OCI-LY3 (cell line): ENCODE data around the gene KIF25.

Experiments used
- H2AFZ ChIP-seq: fragments of 200-600, 300-600 bp; shearing (Covaris generic); 2 replicates; pipeline ENCODE4 v1.6.0; 2014; ENCODE audit warnings: antibody characterized with exemption, low read depth, low read length
- H3K27ac ChIP-seq: fragments of 200-600, 300-600 bp; sonication (generic); 2 replicates; pipeline ENCODE4 v1.5.1; 2014; ENCODE audit warnings: mild to moderate bottlenecking, low read length, moderate library complexity, mixed read lengths
- H3K27me3 ChIP-seq: fragments of 200-600, 300-600 bp; sonication (generic); 2 replicates; pipeline ENCODE4 v1.6.1; 2014; ENCODE audit warnings: low read depth, low read length, mixed read lengths
- H3K36me3 ChIP-seq: fragments of 200-600, 300-600 bp; sonication (generic); replicated peaks from 2 replicates; pipeline ENCODE3; 2014; ENCODE audit warnings: low read depth, low read length, mixed read lengths
- H3K4me1 ChIP-seq: fragments of 300-600, 200-600 bp; sonication (generic); 2 replicates; pipeline ENCODE4 v1.6.1; 2014; ENCODE audit warnings: low read length, mixed read lengths
- H3K4me2 ChIP-seq: fragments of 200-600, 300-600 bp; sonication (generic); 2 replicates; pipeline ENCODE4 v1.6.1; 2014; ENCODE audit warnings: low read length, mixed read lengths
- H3K4me3 ChIP-seq: fragments of 300-600, 200-600 bp; sonication (generic); 2 replicates; pipeline ENCODE4 v1.5.1; 2014; ENCODE audit warnings: antibody characterized with exemption, mild to moderate bottlenecking, low read length, moderate library complexity
- H3K79me2 ChIP-seq: fragments of 300-600, 200-600 bp; shearing (Covaris generic); 2 replicates; pipeline ENCODE4 v1.6.1; 2014; ENCODE audit warnings: mild to moderate bottlenecking, low read length, mixed read lengths
- H3K9ac ChIP-seq: fragments of 300-600, 200-600 bp; shearing (Covaris generic); 2 replicates; pipeline ENCODE4 v1.6.0; 2014; ENCODE audit warnings: mild to moderate bottlenecking, low read length, moderate library complexity
- H3K9me3 ChIP-seq: fragments of 200-600, 300-600 bp; shearing (Covaris generic); 2 replicates; pipeline ENCODE4 v1.6.1; 2014; ENCODE audit warnings: low read length, mixed read lengths; ENCODE audit not compliant: insufficient read depth
- H4K20me1 ChIP-seq: fragments of 200-600, 300-600 bp; sonication (generic); 2 replicates; pipeline ENCODE4 v1.6.1; 2016; ENCODE audit warnings: low read length, mixed read lengths; ENCODE audit not compliant: insufficient read depth
- EZH2phosphoT487 ChIP-seq: fragments of 200-600 bp; shearing (Covaris generic); IDR thresholded peaks from 2 replicates; pipeline ENCODE4 v1.6.1; 2018; ENCODE audit warnings: antibody characterized with exemption, mixed run types, low read depth
- TF ChIP-seq, protein P1 (sequence below): fragments of 200-600, 300-600 bp; sonication (generic); IDR thresholded peaks from 2 replicates; pipeline ENCODE4 v1.5.1; 2014; ENCODE audit warnings: antibody characterized with exemption, low read length, low read depth

KIF25 gene

DNA sequence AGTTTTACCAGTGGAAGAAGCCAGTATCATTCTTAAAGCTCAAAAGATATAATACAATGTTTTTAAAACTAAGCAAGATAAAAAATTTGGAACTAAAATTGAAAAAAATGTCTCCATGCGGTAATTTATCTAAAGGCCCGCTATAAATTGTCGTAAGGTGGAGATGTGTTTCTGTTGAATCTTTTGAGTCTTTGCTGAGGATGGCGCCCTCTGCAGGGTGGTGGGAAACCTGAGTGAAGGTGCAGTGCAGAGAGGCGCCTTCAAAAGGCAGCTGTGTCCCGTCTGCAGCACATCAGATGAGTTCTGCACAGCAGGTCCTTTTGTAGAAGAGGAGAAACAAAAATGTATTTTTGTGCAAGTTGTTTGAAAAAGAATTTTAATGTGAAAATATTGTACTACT is 29.4 kb upstream of the KIF25 start:
- no peak overlapping the region for H2AFZ ChIP-seq
- no peak overlapping the region for H3K4me3 ChIP-seq
- H3K27ac ChIP-seq = no peak overlapping the region
- H3K9me3 ChIP-seq = no peaks in the 10 kb centered on the region
- no peaks in the 10 kb centered on the region for H3K4me1 ChIP-seq
- no peak for TF ChIP-seq EZH2phosphoT487
- TF ChIP-seq, protein P1, sequence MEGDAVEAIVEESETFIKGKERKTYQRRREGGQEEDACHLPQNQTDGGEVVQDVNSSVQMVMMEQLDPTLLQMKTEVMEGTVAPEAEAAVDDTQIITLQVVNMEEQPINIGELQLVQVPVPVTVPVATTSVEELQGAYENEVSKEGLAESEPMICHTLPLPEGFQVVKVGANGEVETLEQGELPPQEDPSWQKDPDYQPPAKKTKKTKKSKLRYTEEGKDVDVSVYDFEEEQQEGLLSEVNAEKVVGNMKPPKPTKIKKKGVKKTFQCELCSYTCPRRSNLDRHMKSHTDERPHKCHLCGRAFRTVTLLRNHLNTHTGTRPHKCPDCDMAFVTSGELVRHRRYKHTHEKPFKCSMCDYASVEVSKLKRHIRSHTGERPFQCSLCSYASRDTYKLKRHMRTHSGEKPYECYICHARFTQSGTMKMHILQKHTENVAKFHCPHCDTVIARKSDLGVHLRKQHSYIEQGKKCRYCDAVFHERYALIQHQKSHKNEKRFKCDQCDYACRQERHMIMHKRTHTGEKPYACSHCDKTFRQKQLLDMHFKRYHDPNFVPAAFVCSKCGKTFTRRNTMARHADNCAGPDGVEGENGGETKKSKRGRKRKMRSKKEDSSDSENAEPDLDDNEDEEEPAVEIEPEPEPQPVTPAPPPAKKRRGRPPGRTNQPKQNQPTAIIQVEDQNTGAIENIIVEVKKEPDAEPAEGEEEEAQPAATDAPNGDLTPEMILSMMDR = peak; percentile 66
- H3K36me3 ChIP-seq = peaks cover 37% of the 10 kb centered on the region
- no peaks in the 10 kb centered on the region for H4K20me1 ChIP-seq
- H3K9ac ChIP-seq = no peak overlapping the region
- H3K79me2 ChIP-seq = no peaks in the 10 kb centered on the region
- no peaks in the 10 kb centered on the region for H3K27me3 ChIP-seq
- H3K4me2 ChIP-seq = no peak overlapping the region

GRCh38 chr6:167970230-167970629 is 27.2 kb upstream of the KIF25 start:
- Histone ChIP-seq H3K4me1 (no peaks in the 10 kb centered on the region), H4K20me1 (no peaks in the 10 kb centered on the region), H3K9me3 (no peaks in the 10 kb centered on the region), H3K36me3 (peaks cover 30% of the 10 kb centered on the region), H2AFZ (no peak overlapping the region), H3K4me3 (no peak overlapping the region), H3K27ac (no peak overlapping the region), H3K27me3 (no peaks in the 10 kb centered on the region), H3K79me2 (no peaks in the 10 kb centered on the region), H3K9ac (no peak overlapping the region), H3K4me2 (no peak overlapping the region)
- TF ChIP-seq, protein P1 = no peak
- no peak for TF ChIP-seq EZH2phosphoT487

- H2AFZ ChIP-seq = no peak overlapping the region
- no peak overlapping the region for H3K4me3 ChIP-seq
- H3K9me3 ChIP-seq = no peaks in the 10 kb centered on the region
- no peaks in the 10 kb centered on the region for H4K20me1 ChIP-seq
- H3K27ac ChIP-seq = no peak overlapping the region
- TF ChIP-seq, protein P1 = no peak
- TF ChIP-seq EZH2phosphoT487 = no peak
- no peak overlapping the region for H3K9ac ChIP-seq
- H3K4me1 ChIP-seq = no peaks in the 10 kb centered on the region
- no peak overlapping the region for H3K4me2 ChIP-seq
- peaks cover 25% of the 10 kb centered on the region for H3K36me3 ChIP-seq
- no peaks in the 10 kb centered on the region for H3K27me3 ChIP-seq
- H3K79me2 ChIP-seq = no peaks in the 10 kb centered on the region
These were observed 25.3 kb upstream of the KIF25 start for GRCh38 chr6:167972193-167972592.

GRCh38 chr6:167973148-167973885 is 24.2 kb upstream of the KIF25 start:
- H3K4me3 ChIP-seq = no peak overlapping the region
- H3K27me3 ChIP-seq = no peaks in the 10 kb centered on the region
- no peak overlapping the region for H3K9ac ChIP-seq
- H3K79me2 ChIP-seq = no peaks in the 10 kb centered on the region
- no peak overlapping the region for H3K4me2 ChIP-seq
- H3K36me3 ChIP-seq = peaks cover 21% of the 10 kb centered on the region
- H4K20me1 ChIP-seq = no peaks in the 10 kb centered on the region
- TF ChIP-seq EZH2phosphoT487 = no peak
- TF ChIP-seq, protein P1 = no peak
- H2AFZ ChIP-seq = no peak overlapping the region
- no peak overlapping the region for H3K27ac ChIP-seq
- no peaks in the 10 kb centered on the region for H3K4me1 ChIP-seq
- H3K9me3 ChIP-seq = no peaks in the 10 kb centered on the region
